Measurements from ENCODE around the gene ASAP3.
A peak's percentile ranks its signal among the peaks of the same experiment; 100 is the strongest.

Gene ASAP3

DNA sequence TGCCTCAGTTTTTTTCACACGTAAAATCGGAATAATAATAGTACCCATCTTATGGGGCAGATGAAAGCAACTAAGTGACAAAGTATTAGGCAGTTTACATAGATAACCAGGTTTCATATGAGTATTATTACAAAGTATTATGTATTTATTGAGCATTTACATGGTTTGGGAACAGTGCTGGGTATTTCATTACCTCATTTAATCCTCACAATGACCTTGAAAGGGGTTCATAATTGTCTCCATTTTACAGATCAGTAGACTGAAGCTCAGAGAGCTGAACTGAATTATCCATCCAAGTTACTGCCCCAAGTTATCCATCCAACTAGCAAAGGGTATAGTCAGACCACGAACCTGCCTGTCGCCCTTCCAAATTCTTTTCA, 80.6 kb downstream of the ASAP3 start:
- Mint-ChIP-seq H3K27ac (no peak overlapping the region), H3K9me3 (no peaks in the 10 kb centered on the region)

DNA sequence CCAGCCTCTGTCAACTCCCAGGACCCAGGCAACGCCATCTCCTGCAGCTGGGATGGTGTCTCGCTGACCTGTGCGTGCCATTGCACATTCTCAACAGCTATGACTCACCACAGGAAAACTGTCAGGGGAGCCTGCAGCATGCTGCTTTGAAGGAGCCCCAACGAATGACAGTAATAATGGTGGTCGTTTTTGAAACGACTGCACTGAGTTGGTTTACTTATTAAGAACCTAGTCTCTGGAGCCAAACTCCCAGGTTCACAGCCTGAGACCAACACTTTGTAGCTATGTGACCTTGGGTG, 81.0 kb downstream of the ASAP3 start:
- CTCF ChIA-PET: interaction anchor here (0.8 to 2.8 kb wide), 10 partner anchors 12 to 219 kb away, joined by 3 to 9 read pairs (median 6); partner anchors contain the start of genes HNRNPR and TCEA3
- no peak for DNase-seq
- Mint-ChIP-seq H3K27ac (no peak overlapping the region), H3K9me3 (no peaks in the 10 kb centered on the region), H3K27me3 (no peaks in the 10 kb centered on the region), H3K4me3 (no peak overlapping the region), H3K36me3 (peaks cover 15% of the 10 kb centered on the region), H3K4me1 (peaks cover 9% of the 10 kb centered on the region)

More for the DNA sequence above, 80.6 kb downstream of the ASAP3 start:
- DNase-seq: no peak
- Mint-ChIP-seq H3K27me3 (no peaks in the 10 kb centered on the region), H3K4me3 (no peak overlapping the region), H3K36me3 (peaks cover 13% of the 10 kb centered on the region), H3K4me1 (peaks cover 9% of the 10 kb centered on the region)
- CTCF ChIA-PET: interaction anchor here (0.6 to 2.8 kb wide), 24 partner anchors 8 to 267 kb away, joined by 3 to 9 read pairs (median 4); partner anchors contain the start of genes HNRNPR, HTR1D and TCEA3

DNA sequence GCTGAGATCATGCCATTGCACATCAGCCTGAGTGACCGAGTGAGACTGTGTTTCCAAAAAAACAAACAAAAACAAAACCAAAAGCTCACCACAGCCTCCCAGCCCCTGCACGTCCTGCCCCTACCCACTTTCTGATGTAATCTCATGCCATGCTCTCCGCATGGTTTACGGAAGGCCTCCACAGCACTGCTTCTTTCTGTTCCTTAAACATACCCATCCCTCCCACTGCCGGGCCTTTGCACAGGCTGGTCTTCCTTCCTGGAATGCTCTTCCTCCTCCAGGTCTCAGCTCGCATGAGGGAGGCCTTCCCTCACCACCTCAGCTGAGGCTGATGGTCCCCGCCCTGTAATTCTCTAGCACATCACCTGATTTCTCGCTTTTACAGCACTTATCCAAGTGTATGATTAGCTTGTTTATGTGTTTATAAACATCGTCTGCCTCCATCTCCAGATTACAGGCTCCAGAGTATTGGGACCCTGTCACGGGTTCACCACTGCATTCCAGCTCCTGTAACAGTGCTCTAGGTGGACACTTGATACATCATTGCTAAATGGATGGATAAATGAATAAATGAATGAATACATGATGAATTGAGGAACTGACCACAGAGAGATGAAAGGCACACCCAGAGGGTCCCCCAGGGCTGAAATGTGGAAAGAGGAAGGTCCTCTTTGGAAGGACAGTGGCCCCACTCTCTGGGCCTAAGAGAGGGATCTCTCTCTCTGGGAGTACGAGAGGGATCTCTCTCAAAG, 81.5 kb downstream of the ASAP3 start:
- Mint-ChIP-seq H3K27ac (no peak overlapping the region), H3K36me3 (peaks cover 17% of the 10 kb centered on the region), H3K27me3 (no peaks in the 10 kb centered on the region), H3K4me3 (no peak overlapping the region), H3K9me3 (no peaks in the 10 kb centered on the region), H3K4me1 (peaks cover 9% of the 10 kb centered on the region)
- CTCF ChIA-PET: interaction anchor here (0.6 to 2.8 kb wide), 6 partner anchors 17 to 218 kb away, joined by 3 to 9 read pairs (median 6); partner anchors contain the start of gene HNRNPR
- DNase-seq: no peak

DNA sequence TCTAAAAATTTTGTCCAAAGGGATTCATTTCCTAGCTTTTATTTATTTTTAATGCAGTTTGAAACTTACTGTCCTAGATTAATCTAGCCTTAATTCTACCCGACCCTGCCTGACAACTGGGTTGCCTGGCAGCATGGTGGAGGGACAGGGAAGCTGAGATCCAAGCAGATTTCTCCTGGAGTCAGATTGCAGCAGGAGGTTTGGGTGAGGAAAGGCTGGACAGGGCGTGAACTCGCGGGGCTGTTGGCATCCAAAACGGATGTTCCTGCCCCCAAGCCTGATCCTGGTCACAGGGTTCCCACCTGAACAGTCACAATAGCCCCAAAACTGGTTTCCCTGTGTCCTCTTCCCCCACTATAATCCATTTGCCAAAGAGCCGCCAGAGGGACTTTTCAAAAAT, 82.7 kb downstream of the ASAP3 start:
- peaks cover 9% of the 10 kb centered on the region for H3K4me1 Mint-ChIP-seq
- no peak overlapping the region for H3K27ac Mint-ChIP-seq
- no peak for DNase-seq
- H3K4me3 Mint-ChIP-seq: no peak overlapping the region
- H3K27me3 Mint-ChIP-seq: no peaks in the 10 kb centered on the region
- CTCF ChIA-PET: interaction anchor here (2.8 kb wide), 1 partner anchor 186 kb away, joined by 9 read pairs; no protein-coding TSS in a partner anchor
- H3K36me3 Mint-ChIP-seq: peaks cover 20% of the 10 kb centered on the region
- no peaks in the 10 kb centered on the region for H3K9me3 Mint-ChIP-seq

DNA sequence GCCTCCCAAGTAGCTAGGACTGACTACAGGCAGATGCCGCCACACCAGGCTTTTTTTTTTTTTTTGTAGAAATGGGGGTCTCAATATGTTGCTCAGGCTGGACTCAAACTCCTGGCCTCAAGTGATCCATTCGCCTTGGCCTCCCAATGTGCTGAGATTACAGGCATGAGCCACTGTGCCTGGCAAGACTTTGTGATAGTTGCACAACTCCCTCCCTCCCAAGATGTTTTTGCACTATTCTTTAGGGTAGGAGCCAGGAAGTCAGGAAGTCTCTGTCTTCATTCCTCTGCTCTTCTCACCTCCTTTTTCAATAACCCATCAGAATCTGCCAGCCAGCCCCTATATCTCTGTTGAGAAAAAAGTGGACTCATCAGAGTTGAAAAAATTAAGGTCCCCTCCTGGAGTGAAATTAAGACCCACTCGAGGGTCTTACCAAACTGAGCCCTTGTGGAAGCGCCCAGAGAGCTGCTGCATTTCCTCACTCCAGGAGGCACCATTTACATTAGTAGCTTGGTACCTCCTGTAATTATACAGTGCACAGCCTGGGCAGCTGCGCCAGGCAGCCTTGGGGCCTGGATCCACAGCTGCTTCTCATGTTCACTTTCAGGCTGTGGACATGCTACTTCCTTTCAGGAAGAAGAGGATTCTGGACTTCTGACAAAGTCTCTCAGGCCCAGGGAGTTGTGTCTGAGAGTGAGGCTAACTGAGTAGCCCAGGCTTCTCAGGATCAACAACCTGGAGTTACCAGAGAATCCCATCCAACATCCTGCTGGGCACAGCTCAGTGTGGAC, 83.5 kb downstream of the ASAP3 start:
- CTCF ChIA-PET: no interaction called here
- H3K9me3 Mint-ChIP-seq: no peaks in the 10 kb centered on the region
- H3K27me3 Mint-ChIP-seq: no peaks in the 10 kb centered on the region
- H3K36me3 Mint-ChIP-seq: peaks cover 24% of the 10 kb centered on the region
- peak overlapping the region; percentile 14 for H3K27ac Mint-ChIP-seq
- no peak overlapping the region for H3K4me3 Mint-ChIP-seq
- peaks cover 16% of the 10 kb centered on the region for H3K4me1 Mint-ChIP-seq
- no peak for DNase-seq

DNA sequence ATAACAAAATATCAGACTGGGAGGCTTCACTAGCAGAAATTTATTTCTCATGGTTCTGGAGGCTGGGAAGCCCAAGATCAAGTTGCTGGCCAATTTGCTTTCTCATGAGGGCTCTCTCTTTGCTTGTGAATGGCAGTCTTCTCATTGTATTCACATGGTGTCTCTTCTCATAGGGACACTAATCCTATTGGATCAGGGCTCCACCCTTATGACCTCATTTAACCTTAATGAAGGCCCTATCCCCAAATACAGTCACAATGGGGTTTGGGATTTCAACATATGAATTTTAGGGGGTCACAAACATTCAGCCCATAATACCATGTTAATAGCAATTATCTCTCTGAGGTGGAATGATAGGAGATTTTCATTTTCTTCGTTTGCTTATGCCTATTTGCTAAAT, 84.8 kb downstream of the ASAP3 start:
- no peak for DNase-seq
- no peaks in the 10 kb centered on the region for H3K27me3 Mint-ChIP-seq
- peaks cover 28% of the 10 kb centered on the region for H3K36me3 Mint-ChIP-seq
- H3K4me1 Mint-ChIP-seq: peaks cover 13% of the 10 kb centered on the region
- no peak overlapping the region for H3K4me3 Mint-ChIP-seq
- H3K9me3 Mint-ChIP-seq: no peaks in the 10 kb centered on the region
- CTCF ChIA-PET: interaction anchor here (0.8 kb wide), 1 partner anchor 10 kb away, joined by 3 read pairs; no protein-coding TSS in a partner anchor
- H3K27ac Mint-ChIP-seq: no peak overlapping the region

DNA sequence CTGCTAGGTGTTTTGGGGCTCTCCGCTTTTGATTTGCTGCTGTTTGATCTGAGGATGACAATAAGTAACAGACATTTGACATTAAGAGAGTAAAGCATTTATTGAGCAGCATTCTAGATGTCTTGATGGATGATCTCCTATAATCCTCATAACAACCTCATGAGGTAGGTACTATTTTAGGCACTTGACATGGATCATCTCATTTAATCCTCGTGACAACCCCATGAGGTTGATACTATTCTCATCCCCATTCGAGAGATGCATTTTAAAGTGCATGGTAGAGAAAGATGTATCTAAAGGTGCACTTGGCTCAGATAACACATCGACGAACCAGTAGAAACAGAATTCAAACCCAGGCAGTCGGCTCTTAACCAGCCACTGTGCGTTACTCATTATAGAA, 86.1 kb downstream of the ASAP3 start:
- Mint-ChIP-seq H3K27ac (no peak overlapping the region), H3K4me1 (peaks cover 6% of the 10 kb centered on the region), H3K27me3 (no peaks in the 10 kb centered on the region), H3K4me3 (no peak overlapping the region), H3K36me3 (peaks cover 22% of the 10 kb centered on the region), H3K9me3 (no peaks in the 10 kb centered on the region)
- CTCF ChIA-PET: no interaction called here
- no peak for DNase-seq

DNA sequence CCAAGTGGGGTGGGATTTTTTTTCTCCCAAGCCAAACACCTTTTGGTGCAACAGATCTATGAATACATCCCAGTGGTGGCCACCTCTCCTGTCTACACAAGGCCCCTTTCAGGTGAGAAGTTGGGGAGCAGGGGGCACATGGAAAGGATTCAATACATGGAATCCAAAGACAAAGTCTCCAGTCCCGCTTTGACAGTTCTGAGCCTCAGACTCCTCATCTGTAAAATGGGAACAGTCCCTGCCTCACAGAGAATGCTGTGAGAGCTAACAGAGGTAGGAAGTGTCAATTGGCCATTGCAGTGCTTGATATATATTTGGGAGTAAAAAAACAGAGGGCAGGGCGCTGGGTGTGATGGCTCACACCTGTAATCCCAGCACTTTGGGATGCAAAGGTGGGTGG, 87.6 kb downstream of the ASAP3 start:
- Mint-ChIP-seq H3K36me3 (peaks cover 19% of the 10 kb centered on the region), H3K27me3 (no peaks in the 10 kb centered on the region), H3K9me3 (no peaks in the 10 kb centered on the region), H3K27ac (no peak overlapping the region), H3K4me1 (peaks cover 6% of the 10 kb centered on the region), H3K4me3 (no peak overlapping the region)
- CTCF ChIA-PET: no interaction called here
- no peak for DNase-seq

DNA sequence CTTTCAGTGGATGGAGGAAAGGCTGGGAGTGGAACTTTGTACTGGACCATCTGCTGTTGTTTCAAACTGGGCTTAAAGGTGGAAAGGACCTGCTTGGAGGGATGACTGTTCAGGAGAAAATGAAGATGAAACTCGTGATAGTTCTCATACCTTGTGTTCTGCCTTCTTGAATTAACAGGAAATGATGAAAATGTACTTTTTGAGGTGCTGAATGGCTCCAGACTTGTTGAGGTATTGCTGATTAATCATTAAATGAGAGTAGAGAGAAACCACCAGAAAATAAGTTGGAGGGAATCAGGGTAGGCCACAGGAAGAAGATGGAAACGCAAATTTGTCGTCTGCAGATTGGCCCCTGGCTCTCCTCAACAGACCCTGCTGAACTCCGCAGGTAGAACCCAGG, 88.1 kb downstream of the ASAP3 start:
- Mint-ChIP-seq H3K4me3 (no peak overlapping the region), H3K27ac (peak overlapping the region; percentile 3), H3K4me1 (peaks cover 6% of the 10 kb centered on the region), H3K9me3 (no peaks in the 10 kb centered on the region), H3K27me3 (no peaks in the 10 kb centered on the region), H3K36me3 (peaks cover 16% of the 10 kb centered on the region)
- no peak for DNase-seq
- CTCF ChIA-PET: no interaction called here

DNA sequence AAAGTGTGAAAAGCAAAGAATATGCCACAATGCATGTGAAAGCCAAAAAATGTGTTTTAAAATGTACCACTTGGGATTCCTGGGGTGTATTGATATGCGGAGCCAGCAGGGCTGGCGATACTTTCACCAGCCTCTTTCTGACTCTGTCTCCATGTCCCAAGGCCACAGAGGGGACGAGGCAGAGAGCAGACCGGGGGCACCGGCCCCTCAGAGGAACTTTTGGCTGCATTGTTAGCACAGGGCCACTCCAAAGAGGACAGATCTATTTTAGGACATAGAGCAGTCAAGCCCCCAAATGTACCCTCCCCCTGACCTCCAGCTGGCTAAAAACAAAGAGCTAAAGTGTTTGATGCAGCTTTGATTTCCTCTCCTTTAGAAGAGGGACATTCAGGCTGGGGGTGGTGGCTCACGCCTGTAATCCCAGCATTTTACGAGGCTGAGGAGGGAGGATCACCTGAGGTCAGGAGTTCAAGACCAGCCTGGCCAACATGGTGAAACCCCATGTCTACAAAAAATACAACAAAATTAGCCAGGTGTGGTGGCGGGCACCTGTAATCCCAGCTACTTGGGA, 88.7 kb downstream of the ASAP3 start:
- peaks cover 6% of the 10 kb centered on the region for H3K4me1 Mint-ChIP-seq
- H3K4me3 Mint-ChIP-seq: no peak overlapping the region
- CTCF ChIA-PET: interaction anchor here (0.7 kb wide), 1 partner anchor 8 kb away, joined by 3 read pairs; no protein-coding TSS in a partner anchor
- no peaks in the 10 kb centered on the region for H3K9me3 Mint-ChIP-seq
- H3K27me3 Mint-ChIP-seq: no peaks in the 10 kb centered on the region
- no peak overlapping the region for H3K27ac Mint-ChIP-seq
- peaks cover 15% of the 10 kb centered on the region for H3K36me3 Mint-ChIP-seq
- no peak for DNase-seq

DNA sequence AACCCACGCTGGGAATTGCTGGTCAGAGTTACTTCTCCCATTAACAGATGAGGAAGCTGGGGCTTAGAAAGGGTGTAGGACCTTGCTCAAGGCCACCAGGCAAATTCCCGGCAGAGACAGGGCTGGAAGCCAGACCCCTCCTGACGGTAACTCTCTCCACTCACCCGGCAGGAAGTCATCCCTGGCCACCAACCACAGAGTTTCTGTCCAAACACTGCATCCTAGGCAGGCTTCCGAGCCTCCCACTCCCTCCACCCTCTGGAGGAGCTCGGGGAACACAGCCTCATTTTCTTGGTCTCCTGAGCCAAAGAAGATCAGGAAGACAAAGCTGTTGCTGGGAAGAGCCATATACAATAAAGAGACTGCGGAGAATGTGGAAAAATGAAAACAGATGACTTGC, 89.3 kb downstream of the ASAP3 start:
- Mint-ChIP-seq H3K27ac (no peak overlapping the region), H3K4me1 (peaks cover 6% of the 10 kb centered on the region), H3K4me3 (no peak overlapping the region), H3K9me3 (no peaks in the 10 kb centered on the region), H3K27me3 (no peaks in the 10 kb centered on the region), H3K36me3 (peaks cover 15% of the 10 kb centered on the region)
- CTCF ChIA-PET: interaction anchor here (0.7 kb wide), 1 partner anchor 9 kb away, joined by 3 read pairs; no protein-coding TSS in a partner anchor
- no peak for DNase-seq

DNA sequence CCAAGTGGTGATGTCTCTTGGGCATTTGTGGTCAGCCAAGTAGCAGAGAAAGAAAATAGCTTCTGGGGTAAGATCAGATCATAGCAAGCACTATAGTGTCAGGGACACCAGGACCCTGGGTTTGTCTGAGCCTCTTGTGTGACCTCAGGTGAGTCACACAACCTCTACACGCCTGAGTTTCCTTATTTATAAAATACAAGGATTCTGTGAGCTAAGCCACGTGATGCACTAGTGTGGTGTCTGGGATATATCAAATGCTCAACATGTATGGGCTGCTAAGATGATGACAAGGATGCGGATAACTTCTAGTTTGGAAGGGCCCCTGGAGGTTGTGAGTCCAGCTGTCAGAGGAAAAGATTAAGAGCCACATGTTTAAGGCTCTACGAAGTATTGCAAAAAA, 89.8 kb downstream of the ASAP3 start:
- H3K27me3 Mint-ChIP-seq: no peaks in the 10 kb centered on the region
- no peak overlapping the region for H3K4me3 Mint-ChIP-seq
- H3K9me3 Mint-ChIP-seq: no peaks in the 10 kb centered on the region
- no peak overlapping the region for H3K27ac Mint-ChIP-seq
- no peak for DNase-seq
- H3K4me1 Mint-ChIP-seq: peaks cover 6% of the 10 kb centered on the region
- CTCF ChIA-PET: no interaction called here
- H3K36me3 Mint-ChIP-seq: peaks cover 15% of the 10 kb centered on the region

DNA sequence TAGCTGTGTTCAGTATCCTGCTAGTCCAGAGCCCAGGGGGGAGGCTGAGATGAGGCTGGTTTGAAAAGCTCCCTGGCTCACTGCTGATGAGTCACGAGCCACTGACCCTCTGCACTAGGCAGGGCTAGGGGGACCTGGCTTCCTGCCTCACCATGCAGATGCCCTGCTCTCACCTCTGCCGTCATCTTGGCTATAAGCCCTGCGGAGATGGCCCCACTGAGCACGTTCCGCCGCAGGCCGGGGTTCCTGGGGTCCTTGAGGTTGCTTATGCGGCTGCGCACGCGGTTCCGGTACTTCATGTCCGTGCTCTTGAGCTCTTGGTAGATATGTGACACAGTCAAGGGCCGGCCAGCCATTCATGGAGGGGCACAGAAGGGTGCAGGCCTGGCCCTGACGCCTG, 90.3 kb downstream of the ASAP3 start:
- Mint-ChIP-seq H3K4me3 (no peak overlapping the region), H3K27me3 (no peaks in the 10 kb centered on the region), H3K27ac (no peak overlapping the region), H3K4me1 (peaks cover 6% of the 10 kb centered on the region), H3K9me3 (no peaks in the 10 kb centered on the region), H3K36me3 (peaks cover 15% of the 10 kb centered on the region)
- CTCF ChIA-PET: no interaction called here
- DNase-seq: no peak

DNA sequence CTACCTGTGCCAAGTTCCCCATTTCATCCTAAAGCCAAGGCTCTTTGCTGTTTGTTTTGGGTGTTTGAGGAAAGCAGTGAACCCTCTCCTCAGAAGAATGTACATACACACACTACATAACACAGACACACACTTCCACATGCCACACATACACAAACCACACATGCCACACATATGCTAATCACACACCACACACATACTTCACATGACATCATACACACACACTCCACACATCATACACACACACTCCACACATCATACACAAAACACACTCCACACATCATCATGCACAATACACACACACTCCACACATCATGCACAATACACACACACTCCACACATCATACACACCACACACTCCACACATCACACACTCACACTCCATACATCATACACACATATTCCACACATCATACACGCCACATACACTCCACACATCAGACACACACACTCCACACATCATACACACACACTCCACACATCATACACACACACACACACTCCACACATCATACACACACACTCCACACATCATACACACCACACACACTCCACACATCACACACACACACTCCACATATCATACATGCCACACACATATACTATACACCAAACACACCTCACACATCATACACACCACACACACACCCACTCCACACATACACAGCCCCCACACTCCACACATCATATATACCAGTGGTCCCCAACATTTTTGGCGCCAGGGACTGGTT, 91.7 kb downstream of the ASAP3 start:
- no peak for DNase-seq
- H3K9me3 Mint-ChIP-seq: no peaks in the 10 kb centered on the region
- H3K36me3 Mint-ChIP-seq: peaks cover 10% of the 10 kb centered on the region
- H3K27ac Mint-ChIP-seq: no peak overlapping the region
- CTCF ChIA-PET: no interaction called here
- no peak overlapping the region for H3K4me3 Mint-ChIP-seq
- peaks cover 6% of the 10 kb centered on the region for H3K4me1 Mint-ChIP-seq
- no peaks in the 10 kb centered on the region for H3K27me3 Mint-ChIP-seq
